ENCODE results near the gene BRINP3.

GRCh38 chr1:190320952-190321351 is 156.7 kb downstream of the BRINP3 start:
- TF ChIP-seq, protein P1, sequence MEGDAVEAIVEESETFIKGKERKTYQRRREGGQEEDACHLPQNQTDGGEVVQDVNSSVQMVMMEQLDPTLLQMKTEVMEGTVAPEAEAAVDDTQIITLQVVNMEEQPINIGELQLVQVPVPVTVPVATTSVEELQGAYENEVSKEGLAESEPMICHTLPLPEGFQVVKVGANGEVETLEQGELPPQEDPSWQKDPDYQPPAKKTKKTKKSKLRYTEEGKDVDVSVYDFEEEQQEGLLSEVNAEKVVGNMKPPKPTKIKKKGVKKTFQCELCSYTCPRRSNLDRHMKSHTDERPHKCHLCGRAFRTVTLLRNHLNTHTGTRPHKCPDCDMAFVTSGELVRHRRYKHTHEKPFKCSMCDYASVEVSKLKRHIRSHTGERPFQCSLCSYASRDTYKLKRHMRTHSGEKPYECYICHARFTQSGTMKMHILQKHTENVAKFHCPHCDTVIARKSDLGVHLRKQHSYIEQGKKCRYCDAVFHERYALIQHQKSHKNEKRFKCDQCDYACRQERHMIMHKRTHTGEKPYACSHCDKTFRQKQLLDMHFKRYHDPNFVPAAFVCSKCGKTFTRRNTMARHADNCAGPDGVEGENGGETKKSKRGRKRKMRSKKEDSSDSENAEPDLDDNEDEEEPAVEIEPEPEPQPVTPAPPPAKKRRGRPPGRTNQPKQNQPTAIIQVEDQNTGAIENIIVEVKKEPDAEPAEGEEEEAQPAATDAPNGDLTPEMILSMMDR (IDR thresholded peaks at IDR 0.05) = peak; percentile 79
- TF ChIP-seq ZFX (IDR thresholded peaks at IDR 0.05; ENCODE audit: borderline replicate concordance) = no peak
